HepG2 (cell line): ENCODE data around the gene CIROP. TPM values are rescaled to one million over a fixed set of nuclear protein-coding genes. Genes with fewer than 3 reads are reported as not detected.

Source experiments
- ARID2 ChIP-seq: sonication (generic); formaldehyde crosslinking; IDR thresholded peaks from 2 replicates; pipeline ENCODE4 v1.8.1; 2022; ENCODE audit warnings: mild to moderate bottlenecking, missing genetic modification reagents, borderline replicate concordance
- ARID4A ChIP-seq: sonication (generic); formaldehyde crosslinking; IDR thresholded peaks from 2 replicates; pipeline ENCODE4 v1.5.0; 2020; ENCODE audit warnings: mild to moderate bottlenecking, missing genetic modification reagents, borderline replicate concordance
- ATF5 ChIP-seq: sonication (generic); formaldehyde crosslinking; IDR thresholded peaks from 2 replicates; pipeline ENCODE4 v1.4.0; 2020; ENCODE audit warnings: mild to moderate bottlenecking, low read depth, missing genetic modification reagents
- ATF7-NPFF ChIP-seq: sonication (generic); formaldehyde crosslinking; IDR thresholded peaks from 2 replicates; pipeline ENCODE4 v1.8.1; 2023; ENCODE audit warnings: mild to moderate bottlenecking, low read depth, missing genetic modification reagents, moderate library complexity
- GABPA ChIP-seq, 2 experiments: IDR thresholded peaks; 2 replicates each; pipeline ENCODE4 v1.6.1; 2011 to 2016; ENCODE audit warnings: low read depth in 2 of 2, low read length in 1 of 2, missing biosample characterization in 1 of 2, missing genetic modification characterization in 1 of 2
- GRHL1 ChIP-seq: sonication (generic); formaldehyde crosslinking; conservative IDR thresholded peaks from 2 replicates; pipeline ENCODE4 v1.8.0; 2022; ENCODE audit warnings: missing genetic modification reagents
- HDAC2 ChIP-seq: sonication (generic); formaldehyde crosslinking; IDR thresholded peaks from 2 replicates; pipeline ENCODE4 v1.4.0; 2020; ENCODE audit warnings: missing genetic modification reagents
- MTA1 ChIP-seq: sonication (generic); formaldehyde crosslinking; IDR thresholded peaks from 2 replicates; pipeline ENCODE4 v1.4.0; 2020; ENCODE audit warnings: missing genetic modification reagents, mild to moderate bottlenecking, borderline replicate concordance
- NFATC3 ChIP-seq: sonication (generic); formaldehyde crosslinking; IDR thresholded peaks from 2 replicates; pipeline ENCODE4 v1.5.1; 2020; ENCODE audit warnings: mild to moderate bottlenecking, missing genetic modification reagents
- PAF1 ChIP-seq: IDR thresholded peaks from 2 replicates; pipeline ENCODE4 v1.6.1; 2016; ENCODE audit warnings: missing genetic modification reagents, missing compliant biosample characterization
- REPIN1 ChIP-seq: sonication (generic); formaldehyde crosslinking; IDR thresholded peaks from 2 replicates; pipeline ENCODE4 v1.8.0; 2022; ENCODE audit warnings: missing genetic modification reagents, low read depth, mild to moderate bottlenecking, borderline replicate concordance
- SMAD1 ChIP-seq: sonication (generic); formaldehyde crosslinking; IDR thresholded peaks from 2 replicates; pipeline ENCODE4 v1.4.0; 2020; ENCODE audit warnings: missing genetic modification reagents, low read depth, mild to moderate bottlenecking, borderline replicate concordance
- SNRNP70 ChIP-seq: fragments of 200-400 bp; formaldehyde crosslinking; IDR thresholded peaks from 2 replicates; pipeline ENCODE4 v1.6.1; 2017; ENCODE audit warnings: mild to moderate bottlenecking, low read depth, low read length, moderate library complexity
- ZBTB43 ChIP-seq: sonication (generic); formaldehyde crosslinking; conservative IDR thresholded peaks from 2 replicates; pipeline ENCODE4 v1.4.0; 2020; ENCODE audit warnings: missing genetic modification reagents
- ZFP36L1 ChIP-seq: sonication (generic); formaldehyde crosslinking; IDR thresholded peaks from 2 replicates; pipeline ENCODE4 v1.8.0; 2022; ENCODE audit warnings: mild to moderate bottlenecking, missing genetic modification reagents, moderate library complexity
- ZKSCAN5 ChIP-seq: sonication (generic); formaldehyde crosslinking; IDR thresholded peaks from 2 replicates; pipeline ENCODE4 v1.5.1; 2020; ENCODE audit warnings: mild to moderate bottlenecking, missing genetic modification reagents
- ZNF317 ChIP-seq: sonication (generic); formaldehyde crosslinking; IDR thresholded peaks from 2 replicates; pipeline ENCODE4 v1.5.0; 2020; ENCODE audit warnings: mild to moderate bottlenecking, missing genetic modification reagents
- ZNF350 ChIP-seq: sonication (generic); formaldehyde crosslinking; IDR thresholded peaks from 2 replicates; pipeline ENCODE4 v1.4.0; 2020; ENCODE audit warnings: mild to moderate bottlenecking, low read depth, missing genetic modification reagents, borderline replicate concordance
- ZNF556 ChIP-seq: sonication (generic); formaldehyde crosslinking; IDR thresholded peaks from 2 replicates; pipeline ENCODE4 v1.4.0; 2020; ENCODE audit warnings: mild to moderate bottlenecking, missing genetic modification reagents, borderline replicate concordance
- ZNF781 ChIP-seq: sonication (generic); formaldehyde crosslinking; IDR thresholded peaks from 2 replicates; pipeline ENCODE4 v1.5.1; 2020; ENCODE audit warnings: borderline replicate concordance, mild to moderate bottlenecking, missing genetic modification reagents; ENCODE audit errors: not compliant biosample characterization
- ZNF879 ChIP-seq: sonication (generic); formaldehyde crosslinking; IDR thresholded peaks from 2 replicates; pipeline ENCODE4 v1.8.1; 2023; ENCODE audit warnings: missing genetic modification reagents
- polyA plus RNA-seq, 8 experiments: library from polyadenylated mRNA; depleted of rRNA in 3 of 8; stranded (reverse) in 7 of 8; unstranded in 1 of 8; fragments of >200 nt; fragmentation: Illumina TruSeq in 4 of 8; extraction: Trizol in 4 of 8; gene quantifications; 2 replicates each; pipeline versions ENCODE4 v1.2.1 to v1.2.3, GENCODE V29; 2011 to 2016; ENCODE audit warnings: low read depth in 4 of 8, missing spikeins in 1 of 8, mixed read lengths in 1 of 8; ENCODE audit not compliant: insufficient read depth in 1 of 8
- total RNA-seq, 5 experiments: library from RNA; depleted of rRNA; stranded (reverse); fragments of >200 nt; fragmentation: Illumina TruSeq; extraction: Trizol; gene quantifications; 2 replicates each; pipeline ENCODE4 v1.2.3, GENCODE V29; 2016; ENCODE audit warnings: low read depth in 1 of 5

Gene CIROP
- total and polyA plus RNA-seq, 2 of the 13 experiments (the other 11 are each of a cell fraction or from before 2014, with no cell fraction given), result 0.07 TPM; not detected in 1

- TF ChIP-seq GRHL1 (CRISPR knock-in tag) (no peak), REPIN1 (CRISPR knock-in tag) (peak; percentile 72; the same call in 1 of the 2 replicates), MTA1 (CRISPR knock-in tag) (peak; percentile 82; the same call in 1 of the 2 replicates), ZBTB43 (CRISPR knock-in tag) (no peak), ZNF317 (CRISPR knock-in tag) (peak; percentile 74; the same call in 1 of the 2 replicates), ZFP36L1 (no peak), ZNF781 (CRISPR knock-in tag) (peak; percentile 89), ARID2 (peak; percentile 98), ZNF556 (CRISPR knock-in tag) (peak; percentile 74), PAF1 (CRISPR knock-in tag) (peak; percentile 98), ZNF350 (peak; percentile 91), ATF5 (CRISPR knock-in tag) (no peak), ZKSCAN5 (CRISPR knock-in tag) (no peak; the same call in 1 of the 2 replicates), ARID4A (CRISPR knock-in tag) (peak; percentile 87), SNRNP70 (no peak), GABPA (IDR thresholded peaks at IDR 0.05; ENCODE audit: low read depth, low read length) (no peak), GABPA (CRISPR knock-in tag; IDR thresholded peaks at IDR 0.05; ENCODE audit: low read depth) (peak; percentile 47; the same call in 1 of the 2 replicates), NFATC3 (CRISPR knock-in tag) (0 out of 2 replicates have a peak, but pooled peaks have one; percentile 57), ZNF879 (CRISPR knock-in tag) (peak; percentile 94), ATF7-NPFF (CRISPR knock-in tag) (peak; percentile 81), SMAD1 (peak; percentile 96; the same call in 1 of the 2 replicates), HDAC2 (CRISPR knock-in tag) (peak; percentile 81)
Measured at GRCh38 chr14:23071244-23071920, 33.4 kb downstream of the CIROP start (continued).
